Dedifferentiated amniotic fluid mesenchymal stem cell (primary cell): Measurements from ENCODE around the gene COLQ.
A peak's percentile ranks its signal among the peaks of the same experiment; 100 is the strongest.
"Not testable (repeated sequence)": the region's sequence is repeated elsewhere in the genome, so short reads cannot be mapped to it uniquely, and the experiment has no call there.

ENCODE experiments used
- DNase-seq: peaks from one replicate; pipeline ENCODE4 v3.0.0-alpha.2; 2016; ENCODE audit errors: extremely low spot score

COLQ gene

GRCh38 chr3:15521573-15521965 is at the start of gene COLQ:
COLQ (minus strand) TSS chr3:15521706; CDS start chr3:15521625, 81 bp downstream.
- DNase-seq, result no peak

- no peak for DNase-seq
Observed at GRCh38 chr3:15563190-15563589, 41.7 kb upstream of the COLQ start.

- DNase-seq, result no peak
Observed at GRCh38 chr3:15562560-15562959, 41.1 kb upstream of the COLQ start.

GRCh38 chr3:15558581-15558980 is 37.1 kb upstream of the COLQ start:
- DNase-seq, result no peak

GRCh38 chr3:15557511-15557946 is 36.0 kb upstream of the COLQ start:
- DNase-seq, result peak; percentile 63

GRCh38 chr3:15556512-15556911 is 35.0 kb upstream of the COLQ start:
- no peak for DNase-seq

GRCh38 chr3:15553749-15554148 is 32.2 kb upstream of the COLQ start:
- no peak for DNase-seq

GRCh38 chr3:15551902-15552301 is 30.4 kb upstream of the COLQ start:
- no peak for DNase-seq

GRCh38 chr3:15549846-15550245 is 28.3 kb upstream of the COLQ start:
- no peak for DNase-seq

- no peak for DNase-seq
Observed at GRCh38 chr3:15542614-15543013, 21.1 kb upstream of the COLQ start.

- no peak for DNase-seq
Observed at GRCh38 chr3:15541371-15541770, 19.9 kb upstream of the COLQ start.

- DNase-seq, result no peak
Observed at GRCh38 chr3:15539066-15539465, 17.6 kb upstream of the COLQ start.

GRCh38 chr3:15538345-15538744 is 16.8 kb upstream of the COLQ start:
- no peak for DNase-seq

- no peak for DNase-seq
Observed at GRCh38 chr3:15536856-15537255, 15.3 kb upstream of the COLQ start.

- DNase-seq, result no peak
Observed at GRCh38 chr3:15535732-15536131, 14.2 kb upstream of the COLQ start.

- DNase-seq, result not testable (repeated sequence)
Observed at GRCh38 chr3:15532614-15533013, 11.1 kb upstream of the COLQ start.

GRCh38 chr3:15531346-15531745 is 9.8 kb upstream of the COLQ start:
- no peak for DNase-seq

- DNase-seq, result no peak
Observed at GRCh38 chr3:15528854-15529537, 7.5 kb upstream of the COLQ start.

GRCh38 chr3:15527031-15527459 is 5.5 kb upstream of the COLQ start:
- no peak for DNase-seq

- no peak for DNase-seq
Observed at GRCh38 chr3:15525790-15526189, 4.3 kb upstream of the COLQ start.

GRCh38 chr3:15523660-15524417 is 2.3 kb upstream of the COLQ start:
- no peak for DNase-seq

- no peak for DNase-seq
Observed at GRCh38 chr3:15522016-15522415, 510 bp upstream of the COLQ start.
